Peyer's patch (tissue), 4 donors: Measurements from ENCODE around the gene CGB1. TPM values are rescaled to one million over a fixed set of nuclear protein-coding genes. Genes with fewer than 3 reads are reported as not detected.

Experiments
- DNase-seq, 3 donors: peaks; one replicate each; pipeline ENCODE4 v3.0.0-alpha.2; 2017 to 2019
- H3K27ac ChIP-seq, 4 donors: fragments of 200-600 bp; sonication (generic); one replicate each; pipeline ENCODE4 v1.5.1; 2016 to 2019
- H3K27me3 ChIP-seq, 2 donors: fragments of 200-600 bp; sonication (generic); one replicate each; pipeline ENCODE4 v1.5.1; 2019
- H3K36me3 ChIP-seq, 3 donors: fragments of 200-600 bp; sonication (generic); one replicate each; pipeline ENCODE4 v1.5.1; 2016 to 2019
- H3K4me1 ChIP-seq, 4 donors: fragments of 200-600 bp; sonication (generic); one replicate each; pipeline ENCODE4 v1.5.1; 2016 to 2019
- H3K4me3 ChIP-seq, 4 donors: fragments of 200-600 bp; sonication (generic); 1 replicate in 3 of 4; 2 replicates in 1 of 4; pipeline ENCODE4 v1.5.1; 2016 to 2019; ENCODE audit warnings: mild to moderate bottlenecking in 1 of 4
- H3K9me3 ChIP-seq, 4 donors: fragments of 200-600 bp; sonication (generic); one replicate each; pipeline ENCODE4 v1.5.1; 2016 to 2019; ENCODE audit warnings: mild to moderate bottlenecking in 1 of 4
- CTCF ChIP-seq, 6 experiments: fragments of 450-650 bp in 4 of 6; fragments of 200-600 bp in 2 of 6; sonication (generic) in 1 of 6; IDR thresholded peaks; one replicate each; pipeline ENCODE4 v1.5.1; 2017 to 2019; ENCODE audit warnings: antibody characterized with exemption in 6 of 6, mild to moderate bottlenecking in 3 of 6, moderate library complexity in 1 of 6
- POLR2A ChIP-seq, 2 donors: fragments of 450-650 bp; IDR thresholded peaks; one replicate each; pipeline ENCODE4 v1.5.1; 2017; ENCODE audit warnings: antibody characterized with exemption in 2 of 2, mild to moderate bottlenecking in 2 of 2, moderate library complexity in 2 of 2
- total RNA-seq, 4 donors: library from RNA; depleted of rRNA; stranded (reverse); fragments of >200 nt; gene quantifications; one replicate each; pipeline ENCODE4 v1.1.0, GENCODE V29; 2016

Gene CGB1
- total RNA-seq, 4 donors from 2014 or later = not detected

- peaks cover 0 to 4% (median 0%) of the 10 kb centered on the region in 3 donors for H3K36me3 ChIP-seq
- H3K27ac ChIP-seq = peak overlapping the region in 3 of 4 donors; percentile 4 to 64 (median 51)
- H3K4me1 ChIP-seq = peaks cover 0 to 26% (median 9%) of the 10 kb centered on the region in 4 donors
- peak; percentile 49 to 84 (median 75) for DNase-seq
- peak; percentile 36 to 55 (median 46) for TF ChIP-seq CTCF (IDR thresholded peaks at IDR 0.05)
- peak in 1 of 2 donors; percentile 55 for TF ChIP-seq POLR2A (IDR thresholded peaks at IDR 0.05)
- peaks cover 0 to 4% of the 10 kb centered on the region in 2 donors for H3K27me3 ChIP-seq
- no peaks in the 10 kb centered on the region for H3K9me3 ChIP-seq
- peak overlapping the region; percentile 35 to 63 (median 56) for H3K4me3 ChIP-seq
Observed at GRCh38 chr19:49017666-49018351, 18.9 kb downstream of the CGB1 start.

DNA sequence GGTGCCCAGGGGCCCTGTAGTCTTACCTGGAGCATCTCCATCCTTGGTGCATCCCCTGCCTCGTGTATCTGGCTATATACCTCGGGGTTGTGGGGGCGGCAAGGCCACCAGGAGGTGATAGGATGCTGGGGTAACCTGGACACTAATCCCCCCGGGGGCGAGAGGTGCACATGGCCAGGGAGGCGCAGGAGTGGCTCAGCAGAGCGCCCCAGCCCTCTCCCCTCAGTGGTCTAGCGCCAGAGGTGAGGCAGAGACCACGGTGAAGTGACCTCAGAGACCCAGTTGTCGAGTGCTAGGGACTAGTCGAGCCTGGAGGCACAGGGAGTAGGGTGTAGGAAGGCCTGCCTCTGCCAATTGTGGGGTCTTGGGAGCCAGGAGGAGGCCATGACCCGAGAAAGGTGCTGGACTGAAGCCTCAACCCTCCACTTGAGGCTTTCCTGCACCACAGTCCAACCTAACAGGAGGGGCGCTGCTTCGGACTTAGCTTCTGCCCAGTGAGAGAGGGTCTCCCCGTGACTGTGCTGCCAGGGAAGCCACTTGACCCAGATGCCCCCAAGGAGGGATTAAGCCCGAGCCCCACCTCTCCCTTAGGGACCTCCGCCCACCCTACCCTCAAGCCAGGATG is 19.5 kb downstream of the CGB1 start, which contains the start of gene LHB:
TSS of gene LHB (minus strand) at position 51 of the 625 bp plus-strand sequence. CDS start at position 41, 10 bp downstream.
- Histone ChIP-seq H3K27ac (peak within 1 kb of the TSS in 3 of 4 donors; percentile 4 to 64 (median 51)), H3K4me3 (peak within 1 kb of the TSS; percentile 35 to 63 (median 56)), H3K36me3 (peaks cover 0 to 7% (median 0%) of the 10 kb centered on the region in 3 donors), H3K27me3 (peaks cover 0 to 4% of the 10 kb centered on the region in 2 donors), H3K9me3 (no peaks in the 10 kb centered on the region), H3K4me1 (peaks cover 0 to 26% (median 9%) of the 10 kb centered on the region in 4 donors)
- DNase-seq = no peak
- TF ChIP-seq CTCF (IDR thresholded peaks at IDR 0.05) (no peak), POLR2A (IDR thresholded peaks at IDR 0.05) (no peak)

- Histone ChIP-seq H3K4me1 (peaks cover 0 to 26% (median 9%) of the 10 kb centered on the region in 4 donors), H3K36me3 (peaks cover 0 to 16% (median 0%) of the 10 kb centered on the region in 3 donors), H3K9me3 (no peaks in the 10 kb centered on the region), H3K27ac (no peak overlapping the region), H3K27me3 (peaks cover 0 to 4% of the 10 kb centered on the region in 2 donors), H3K4me3 (no peak overlapping the region)
- no peak for DNase-seq
- TF ChIP-seq CTCF (IDR thresholded peaks at IDR 0.05) (no peak), POLR2A (IDR thresholded peaks at IDR 0.05) (no peak)
Observed at GRCh38 chr19:49016067-49016839, 20.4 kb downstream of the CGB1 start.

DNA sequence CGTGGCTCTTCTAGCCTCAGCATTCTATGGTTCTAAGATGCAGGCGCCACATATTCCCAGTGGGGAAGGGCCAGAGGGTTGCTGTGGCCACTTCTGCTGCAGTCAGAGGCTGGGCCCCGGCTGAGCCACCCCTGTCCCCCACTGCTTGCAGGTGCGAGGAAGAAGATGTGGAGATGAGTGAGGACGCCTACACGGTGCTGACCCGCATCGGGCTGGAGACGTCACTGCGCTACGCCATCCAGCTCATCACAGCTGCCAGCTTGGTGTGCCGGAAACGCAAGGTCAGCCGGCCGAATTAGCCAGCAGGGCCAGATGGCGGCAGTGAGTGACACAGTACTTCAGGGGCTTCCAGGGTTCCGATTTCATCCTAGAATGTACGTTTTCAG is 21.8 kb downstream of the CGB1 start:
- peaks cover 0 to 30% (median 0%) of the 10 kb centered on the region in 3 donors for H3K36me3 ChIP-seq
- peaks cover 0 to 26% (median 9%) of the 10 kb centered on the region in 4 donors for H3K4me1 ChIP-seq
- no peak overlapping the region for H3K27ac ChIP-seq
- H3K4me3 ChIP-seq = no peak overlapping the region
- DNase-seq = no peak
- no peak for TF ChIP-seq POLR2A (IDR thresholded peaks at IDR 0.05)
- no peak for TF ChIP-seq CTCF (IDR thresholded peaks at IDR 0.05)
- no peaks in the 10 kb centered on the region for H3K9me3 ChIP-seq
- peaks cover 0 to 4% of the 10 kb centered on the region in 2 donors for H3K27me3 ChIP-seq

DNA sequence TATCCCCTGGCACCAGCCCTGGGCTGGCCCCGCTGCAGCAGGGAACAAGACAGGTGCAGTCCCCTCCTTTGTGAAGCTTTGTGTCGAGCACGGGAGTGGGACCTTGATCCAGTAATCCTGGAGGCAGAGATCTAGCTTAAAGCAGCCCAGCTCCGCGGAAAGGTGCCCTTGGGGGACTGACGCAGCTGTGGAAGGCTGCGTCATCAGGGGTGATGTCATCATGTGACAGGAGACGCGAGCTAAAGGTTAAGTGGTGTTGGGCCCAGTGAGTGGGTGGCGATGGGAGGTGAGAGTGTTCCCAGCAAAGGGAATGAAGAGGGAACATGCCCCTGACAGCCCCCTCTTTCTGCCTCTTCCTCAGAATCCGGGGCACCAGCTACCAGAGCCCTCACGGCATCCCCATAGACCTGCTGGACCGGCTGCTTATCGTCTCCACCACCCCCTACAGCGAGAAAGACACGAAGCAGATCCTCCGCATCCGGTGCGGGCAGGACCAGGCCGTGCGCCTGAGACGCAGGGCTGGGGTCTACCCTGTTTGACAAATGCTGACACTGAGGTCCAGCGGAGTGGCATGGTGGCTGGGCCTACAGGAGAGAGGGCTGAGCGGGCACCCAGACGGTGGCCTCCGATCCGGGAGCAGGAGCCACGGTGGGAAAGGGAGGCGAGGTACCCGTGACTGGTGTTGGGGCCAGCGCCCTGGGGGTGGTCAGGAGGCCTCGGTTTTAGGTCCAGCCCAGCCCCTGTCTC is 22.4 kb downstream of the CGB1 start:
- H3K4me3 ChIP-seq = no peak overlapping the region
- H3K36me3 ChIP-seq = peaks cover 0 to 34% (median 0%) of the 10 kb centered on the region in 3 donors

More for the DNA sequence above, 22.4 kb downstream of the CGB1 start:
- Histone ChIP-seq H3K4me1 (peaks cover 0 to 22% (median 7%) of the 10 kb centered on the region in 4 donors), H3K9me3 (no peaks in the 10 kb centered on the region), H3K27ac (no peak overlapping the region), H3K27me3 (peaks cover 0 to 4% of the 10 kb centered on the region in 2 donors)
- no peak for DNase-seq
- no peak for TF ChIP-seq POLR2A (IDR thresholded peaks at IDR 0.05)
- no peak for TF ChIP-seq CTCF (IDR thresholded peaks at IDR 0.05)
